ENCODE data around the gene CKS2. TPM values are rescaled to one million over a fixed set of nuclear protein-coding genes. Genes with fewer than 3 reads are reported as not detected.
A peak's percentile ranks its signal among the peaks of the same experiment; 100 is the strongest.

Gene CKS2
- total RNA-seq, 4 donors from 2014 or later: 8.6 to 35.4 (median 26.8) TPM

DNA sequence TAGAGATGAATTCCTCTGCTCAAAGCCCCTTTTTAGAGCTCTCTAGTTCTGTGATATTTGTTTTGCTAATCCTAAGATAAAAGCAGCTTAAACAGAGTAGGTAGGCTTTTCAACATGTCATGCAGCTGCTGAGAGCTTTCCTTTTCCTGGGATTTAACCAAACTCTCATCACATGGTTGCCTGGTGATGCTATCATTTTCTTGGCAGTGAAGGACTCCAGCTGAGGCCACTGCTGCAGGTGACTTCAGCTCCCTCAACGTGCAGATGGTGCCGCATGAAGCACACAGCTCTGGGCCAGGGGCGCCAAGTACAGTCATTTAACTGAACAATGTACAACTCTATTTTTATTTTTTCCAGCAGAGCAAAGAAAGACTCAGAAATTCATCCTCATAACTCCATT is 49.5 kb downstream of the CKS2 start:
- no peak for TF ChIP-seq POLR2A (IDR thresholded peaks at IDR 0.05)
- no peak for TF ChIP-seq POLR2AphosphoS5 (IDR thresholded peaks at IDR 0.05)
- TF ChIP-seq, protein P1, sequence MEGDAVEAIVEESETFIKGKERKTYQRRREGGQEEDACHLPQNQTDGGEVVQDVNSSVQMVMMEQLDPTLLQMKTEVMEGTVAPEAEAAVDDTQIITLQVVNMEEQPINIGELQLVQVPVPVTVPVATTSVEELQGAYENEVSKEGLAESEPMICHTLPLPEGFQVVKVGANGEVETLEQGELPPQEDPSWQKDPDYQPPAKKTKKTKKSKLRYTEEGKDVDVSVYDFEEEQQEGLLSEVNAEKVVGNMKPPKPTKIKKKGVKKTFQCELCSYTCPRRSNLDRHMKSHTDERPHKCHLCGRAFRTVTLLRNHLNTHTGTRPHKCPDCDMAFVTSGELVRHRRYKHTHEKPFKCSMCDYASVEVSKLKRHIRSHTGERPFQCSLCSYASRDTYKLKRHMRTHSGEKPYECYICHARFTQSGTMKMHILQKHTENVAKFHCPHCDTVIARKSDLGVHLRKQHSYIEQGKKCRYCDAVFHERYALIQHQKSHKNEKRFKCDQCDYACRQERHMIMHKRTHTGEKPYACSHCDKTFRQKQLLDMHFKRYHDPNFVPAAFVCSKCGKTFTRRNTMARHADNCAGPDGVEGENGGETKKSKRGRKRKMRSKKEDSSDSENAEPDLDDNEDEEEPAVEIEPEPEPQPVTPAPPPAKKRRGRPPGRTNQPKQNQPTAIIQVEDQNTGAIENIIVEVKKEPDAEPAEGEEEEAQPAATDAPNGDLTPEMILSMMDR (IDR thresholded peaks at IDR 0.05): no peak
- no peak for TF ChIP-seq EP300 (IDR thresholded peaks at IDR 0.05)
- peak in 1 of 2 donors; percentile 44 for DNase-seq (ENCODE audit: low spot score in 2 of 2)
- H3K27me3 ChIP-seq: no peaks in the 10 kb centered on the region
- H3K36me3 ChIP-seq: peaks cover 71% of the 10 kb centered on the region
- H3K9me3 ChIP-seq: no peaks in the 10 kb centered on the region
- peaks cover 16% of the 10 kb centered on the region for H3K4me1 ChIP-seq
- WGBS: 63% methylated on average over 3 of the region's 3 CpGs
- H3K4me3 ChIP-seq: no peak overlapping the region
- H3K27ac ChIP-seq: no peak overlapping the region

DNA sequence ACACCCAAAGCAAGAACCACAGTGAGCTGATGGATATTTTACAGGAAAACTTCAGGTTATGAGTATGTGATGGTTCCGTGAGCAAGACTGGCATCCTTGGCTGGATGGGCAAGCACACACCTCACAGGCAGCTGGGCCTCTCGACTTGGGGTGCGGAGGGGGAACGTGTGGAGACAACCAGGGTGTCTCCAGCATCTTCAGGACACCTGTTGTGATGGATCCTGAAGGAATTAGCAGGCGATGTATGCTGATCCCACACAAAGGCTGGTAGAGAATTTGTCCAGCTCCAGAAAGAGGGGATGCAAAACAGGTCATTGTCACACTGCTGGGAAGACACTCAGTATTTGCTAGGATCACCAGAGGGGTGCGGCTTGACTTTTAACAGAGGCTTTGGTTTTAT is 50.0 kb downstream of the CKS2 start:
- DNase-seq (ENCODE audit: low spot score in 2 of 2): peak in 1 of 2 donors; percentile 66
- TF ChIP-seq POLR2AphosphoS5 (IDR thresholded peaks at IDR 0.05) (no peak), EP300 (IDR thresholded peaks at IDR 0.05) (no peak), POLR2A (IDR thresholded peaks at IDR 0.05) (no peak)
- TF ChIP-seq, protein P1 (IDR thresholded peaks at IDR 0.05): no peak
- 90% methylated on average over 6 of the region's 6 CpGs for WGBS

DNA sequence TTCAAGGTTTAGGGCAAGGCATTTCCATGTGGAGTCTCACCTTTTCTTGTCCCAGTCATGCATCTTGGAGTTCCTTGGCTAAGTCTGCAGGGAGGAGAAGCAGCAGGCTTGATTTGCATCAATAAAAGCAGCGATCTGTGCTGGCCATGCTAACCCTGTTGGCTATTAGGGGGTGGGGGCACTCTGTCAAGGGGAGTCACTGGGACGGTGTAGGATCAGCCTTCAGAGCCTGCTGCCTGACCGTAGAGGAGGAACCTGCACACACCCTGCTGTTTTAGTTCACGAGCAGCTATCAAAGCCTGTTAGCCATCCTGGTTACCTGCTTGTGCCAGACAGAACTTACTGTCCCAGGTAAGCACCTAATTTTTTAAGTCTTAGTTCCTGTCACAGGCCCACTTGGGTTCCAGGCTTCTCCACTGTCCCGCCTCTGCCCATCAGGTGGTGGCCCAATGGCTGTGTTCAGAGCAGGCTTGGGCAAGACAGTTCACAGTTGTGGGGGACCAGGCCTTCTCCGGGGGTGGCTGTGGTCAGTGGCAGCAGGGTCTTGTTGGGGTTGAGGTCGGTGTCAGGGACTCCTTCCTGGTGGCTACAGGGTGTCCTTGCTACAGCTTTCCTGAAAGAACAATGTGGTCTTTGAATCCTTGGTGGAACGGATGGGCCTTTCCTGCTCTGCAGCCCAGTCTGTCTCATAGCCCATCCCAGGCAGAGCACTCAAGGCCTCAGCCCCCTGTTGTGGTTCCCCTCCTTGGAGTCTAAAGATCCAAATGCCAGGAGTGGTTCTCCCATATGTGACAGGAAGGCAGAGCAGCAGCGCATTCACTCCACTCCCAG is 51.0 kb downstream of the CKS2 start:
- TF ChIP-seq POLR2A (IDR thresholded peaks at IDR 0.05): no peak
- DNase-seq (ENCODE audit: low spot score in 2 of 2): peak; percentile 30 to 71
- WGBS: 92% methylated on average over 9 of the region's 9 CpGs

More for the DNA sequence above, 50.0 kb downstream of the CKS2 start:
- Histone ChIP-seq H3K36me3 (peaks cover 66% of the 10 kb centered on the region), H3K4me1 (peaks cover 16% of the 10 kb centered on the region), H3K27ac (no peak overlapping the region), H3K9me3 (no peaks in the 10 kb centered on the region), H3K27me3 (no peaks in the 10 kb centered on the region), H3K4me3 (no peak overlapping the region)

DNA sequence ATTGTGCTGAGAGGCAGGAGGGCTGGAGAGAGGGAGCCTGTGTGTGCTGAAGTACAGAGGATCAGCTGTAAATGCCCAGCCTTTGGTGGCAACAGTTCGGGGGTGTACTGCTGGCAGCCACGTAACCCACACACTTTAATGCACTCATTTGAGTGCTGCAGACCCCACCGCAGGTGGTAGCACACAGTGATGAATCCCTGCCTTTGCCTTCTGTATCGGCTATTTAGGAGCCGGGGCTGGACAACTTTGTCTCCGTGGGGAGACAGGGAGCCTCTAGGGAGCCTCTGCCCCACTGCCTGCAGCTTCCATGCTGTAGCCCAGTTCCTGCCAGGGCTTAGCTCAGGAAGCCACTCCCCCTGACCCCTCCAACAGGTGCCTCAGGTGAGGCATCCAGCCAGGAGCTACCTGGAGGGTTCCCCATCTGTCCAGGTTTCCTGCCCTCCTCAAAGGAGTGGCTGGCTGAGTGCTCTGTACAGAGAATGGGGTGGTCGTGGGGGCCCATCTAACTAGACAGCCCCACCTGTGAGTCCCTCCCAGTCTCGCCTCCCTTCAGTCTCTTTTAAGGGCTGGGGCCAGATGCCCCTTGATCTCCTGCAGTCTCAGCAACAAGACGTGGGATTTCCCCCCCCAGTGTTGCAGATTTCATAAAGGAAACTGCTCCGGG is 51.8 kb downstream of the CKS2 start:
- H3K9me3 ChIP-seq: no peaks in the 10 kb centered on the region
- WGBS: 88% methylated on average over 8 of the region's 10 CpGs
- no peak overlapping the region for H3K27ac ChIP-seq
- H3K4me3 ChIP-seq: no peak overlapping the region
- peaks cover 16% of the 10 kb centered on the region for H3K4me1 ChIP-seq
- DNase-seq (ENCODE audit: low spot score in 2 of 2): peak; percentile 49 to 50
- H3K27me3 ChIP-seq: no peaks in the 10 kb centered on the region
- TF ChIP-seq POLR2AphosphoS5 (IDR thresholded peaks at IDR 0.05) (no peak), POLR2A (IDR thresholded peaks at IDR 0.05) (no peak), EP300 (IDR thresholded peaks at IDR 0.05) (no peak)
- TF ChIP-seq, protein P1 (IDR thresholded peaks at IDR 0.05): no peak
- H3K36me3 ChIP-seq: peaks cover 49% of the 10 kb centered on the region

More for the DNA sequence above, 51.0 kb downstream of the CKS2 start:
- H3K36me3 ChIP-seq: peaks cover 57% of the 10 kb centered on the region
- H3K4me3 ChIP-seq: no peak overlapping the region
- H3K9me3 ChIP-seq: no peaks in the 10 kb centered on the region
- H3K4me1 ChIP-seq: peaks cover 16% of the 10 kb centered on the region
- H3K27me3 ChIP-seq: no peaks in the 10 kb centered on the region
- no peak overlapping the region for H3K27ac ChIP-seq

DNA sequence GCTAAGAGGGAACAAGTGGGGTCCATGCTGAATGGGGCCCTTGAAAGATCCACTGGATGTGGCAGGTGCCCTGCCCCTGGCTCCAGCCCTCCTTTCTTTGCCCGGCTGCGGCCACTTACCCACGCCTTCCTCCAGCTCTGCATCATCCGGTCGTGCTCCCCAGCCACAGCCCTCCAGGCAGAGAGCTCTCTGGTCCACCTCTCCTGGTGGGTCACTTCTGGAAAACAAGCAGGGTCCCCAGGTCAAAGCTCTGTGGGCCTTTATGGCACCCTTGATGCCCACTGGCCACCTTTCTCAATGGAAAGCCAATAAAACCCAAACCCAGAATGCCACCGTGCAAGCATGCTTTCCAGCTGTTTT is 52.3 kb downstream of the CKS2 start:
- peak in 1 of 2 donors; percentile 78 for DNase-seq (ENCODE audit: low spot score in 2 of 2)
- H3K36me3 ChIP-seq: peaks cover 44% of the 10 kb centered on the region

More for the DNA sequence above, 52.3 kb downstream of the CKS2 start:
- no peak for TF ChIP-seq POLR2AphosphoS5 (IDR thresholded peaks at IDR 0.05)
- no peak for TF ChIP-seq POLR2A (IDR thresholded peaks at IDR 0.05)
- no peak for TF ChIP-seq EP300 (IDR thresholded peaks at IDR 0.05)
- TF ChIP-seq, protein P1 (IDR thresholded peaks at IDR 0.05): no peak
- Histone ChIP-seq H3K27ac (no peak overlapping the region), H3K4me1 (peaks cover 16% of the 10 kb centered on the region), H3K9me3 (no peaks in the 10 kb centered on the region), H3K4me3 (no peak overlapping the region), H3K27me3 (no peaks in the 10 kb centered on the region)
- 90% methylated on average over 6 of the region's 6 CpGs for WGBS

Measured in suprapubic skin (tissue), 4 donors.